HepG2 (cell line): ENCODE data around the gene UAP1L1. TPM values are rescaled to one million over a fixed set of nuclear protein-coding genes. Genes with fewer than 3 reads are reported as not detected.

Experiments used
- ATAC-seq: fragments of 200-7000 bp; cut with Tn5 transposase; 3 replicates; pipeline ENCODE4 v1.9.1; 2020; ENCODE audit warnings: mild to moderate bottlenecking, moderate library complexity
- BruUV-seq: library from RNA; stranded (reverse); fragments of 400-500 nt; replicated peaks from 2 replicates; lab custom pipeline; 2021; lab: Mats Ljungman, UMichigan
- CTCF ChIA-PET: fragments of 300-600 bp; formaldehyde crosslinking; extraction: SDS; loops from one replicate; lab custom pipeline; 2021; ENCODE audit warnings: low total read pairs, inconsistent platforms, low intra/inter-chr PET ratio; lab: Yijun Ruan, JAX
- POLR2A ChIA-PET: fragments of 350-600 bp; sonication (Branson Sonifier 250); formaldehyde crosslinking; loops from one replicate; lab custom pipeline; 2020; ENCODE audit warnings: antibody characterized with exemption, inconsistent platforms; lab: Yijun Ruan, JAX
- DNase-seq: peaks from one replicate; pipeline ENCODE4 v3.0.0-alpha.2; 2015; ENCODE audit warnings: low spot score
- FAIRE-seq: peaks from 3 replicates; lab custom pipeline; 2011; peaks lifted over from hg19 to GRCh38; lab: Jason Lieb, UNC
- H2AFZ ChIP-seq: one replicate; pipeline ENCODE4 v1.6.1; 2011; ENCODE audit warnings: low read length, inconsistent platforms
- H3K27ac ChIP-seq: fragments of 300-600 bp; 3 replicates; pipeline ENCODE4 v1.8.0; 2011; ENCODE audit warnings: mixed run types, mild to moderate bottlenecking, mixed read lengths, low read length, inconsistent platforms; ENCODE audit not compliant: insufficient read depth; ENCODE audit errors: extremely low read length
- H3K27me3 ChIP-seq, 2 experiments: fragments of 200-600 bp in 1 of 2; 2 replicates in 1 of 2; 3 replicates in 1 of 2; pipeline versions ENCODE4 v1.6.0 to v1.8.0; 2011; ENCODE audit warnings: low read length in 2 of 2, mild to moderate bottlenecking in 2 of 2, moderate library complexity in 2 of 2, inconsistent platforms in 1 of 2; ENCODE audit not compliant: insufficient read depth in 2 of 2, control insufficient read depth in 1 of 2
- H3K36me3 ChIP-seq, 2 experiments: fragments of 200-600 bp in 1 of 2; replicated peaks in 1 of 2; 2 replicates in 1 of 2; 3 replicates in 1 of 2; pipeline versions ENCODE4 v1.5.1 to v1.8.0; 2011; ENCODE audit warnings: low read length in 2 of 2, inconsistent platforms in 1 of 2; ENCODE audit not compliant: insufficient read depth in 2 of 2, control insufficient read depth in 1 of 2
- H3K4me1 ChIP-seq: 2 replicates; pipeline ENCODE4 v1.5.1; 2012; ENCODE audit warnings: low read length, inconsistent platforms; ENCODE audit not compliant: insufficient read depth
- H3K4me2 ChIP-seq: 2 replicates; pipeline ENCODE4 v1.6.0; 2011; ENCODE audit warnings: low read depth, low read length, inconsistent platforms
- H3K4me3 ChIP-seq, 3 experiments: fragments of 200-600 bp in 1 of 3; sonication (generic), shearing (Covaris generic) in 1 of 3; replicated peaks in 1 of 3; 2 replicates each; pipeline ENCODE4 v1.5.1; 2011 to 2016; ENCODE audit warnings: low read length in 3 of 3, inconsistent platforms in 2 of 3, low read depth in 2 of 3, mild to moderate bottlenecking in 2 of 3, control low read depth in 1 of 3, mixed read lengths in 1 of 3; ENCODE audit not compliant: insufficient read depth in 1 of 3
- H3K79me2 ChIP-seq: one replicate; pipeline ENCODE4 v1.6.1; 2011; ENCODE audit warnings: low read length, inconsistent platforms; ENCODE audit not compliant: insufficient read depth
- H3K9ac ChIP-seq: 2 replicates; pipeline ENCODE4 v1.6.0; 2011; ENCODE audit warnings: mild to moderate bottlenecking, low read depth, low read length, inconsistent platforms; ENCODE audit not compliant: insufficient read depth
- H3K9me3 ChIP-seq: 2 replicates; pipeline ENCODE4 v1.5.1; 2012; ENCODE audit warnings: mild to moderate bottlenecking, low read length
- H4K20me1 ChIP-seq: 2 replicates; pipeline ENCODE4 v1.6.0; 2011; ENCODE audit warnings: inconsistent platforms, mild to moderate bottlenecking, low read length, moderate library complexity; ENCODE audit not compliant: insufficient read depth
- JUND ChIP-seq: sonication (generic); formaldehyde crosslinking; IDR thresholded peaks from 2 replicates; pipeline ENCODE4 v1.8.0; 2022; ENCODE audit warnings: mild to moderate bottlenecking, missing genetic modification reagents
- NONO ChIP-seq, 2 experiments: fragments of 450-650 bp in 1 of 2; sonication (generic) in 1 of 2; formaldehyde crosslinking in 1 of 2; IDR thresholded peaks in 1 of 2; conservative IDR thresholded peaks in 1 of 2; 2 replicates each; pipeline versions ENCODE4 v1.6.1 to v1.8.0; 2017 to 2022; ENCODE audit warnings: mild to moderate bottlenecking in 1 of 2, missing genetic modification reagents in 1 of 2, moderate library complexity in 1 of 2
- PRPF4 ChIP-seq: fragments of 200-400 bp; formaldehyde crosslinking; IDR thresholded peaks from 2 replicates; pipeline ENCODE4 v1.6.1; 2016; ENCODE audit warnings: low read length, low read depth; ENCODE audit not compliant: poor library complexity, severe bottlenecking
- REPIN1 ChIP-seq: sonication (generic); formaldehyde crosslinking; IDR thresholded peaks from 2 replicates; pipeline ENCODE4 v1.8.0; 2022; ENCODE audit warnings: missing genetic modification reagents, low read depth, mild to moderate bottlenecking, borderline replicate concordance
- SP2 ChIP-seq: sonication (generic); formaldehyde crosslinking; IDR thresholded peaks from 2 replicates; pipeline ENCODE4 v1.5.1; 2020; ENCODE audit warnings: mild to moderate bottlenecking, missing genetic modification reagents
- TRIM24 ChIP-seq: sonication (generic); formaldehyde crosslinking; IDR thresholded peaks from 2 replicates; pipeline ENCODE4 v1.8.0; 2022; ENCODE audit warnings: mild to moderate bottlenecking, missing genetic modification reagents
- ZKSCAN5 ChIP-seq: sonication (generic); formaldehyde crosslinking; IDR thresholded peaks from 2 replicates; pipeline ENCODE4 v1.5.1; 2020; ENCODE audit warnings: mild to moderate bottlenecking, missing genetic modification reagents
- ZNF552 ChIP-seq: sonication (generic); formaldehyde crosslinking; IDR thresholded peaks from 2 replicates; pipeline ENCODE4 v1.9.0; 2022; ENCODE audit warnings: missing genetic modification reagents, mild to moderate bottlenecking, borderline replicate concordance
- ZNF790 ChIP-seq: sonication (generic); formaldehyde crosslinking; IDR thresholded peaks from 2 replicates; pipeline ENCODE4 v1.8.0; 2022; ENCODE audit warnings: missing genetic modification reagents, mild to moderate bottlenecking, borderline replicate concordance
- WGBS: methylation state at CpG from one replicate; pipeline ENCODE4 v1.1.6; 2017; ENCODE audit warnings: low lambda C conversion rate; 5-methylcytosine and 5-hydroxymethylcytosine counted together
- in situ Hi-C: cut with HindIII; loops from 2 replicates; pipeline ENCODE4 v1.10.0; 2017; ENCODE audit warnings: low pct_unique_long_range_greater_than_20kb; ENCODE audit not compliant: extremely low pct_ligation_motif_present
- intact Hi-C: fragments of 100-400 bp; cut with micrococcal nuclease; formaldehyde crosslinking; loops from one replicate; pipeline ENCODE4 v1.10.0; 2022; ENCODE audit not compliant: unreplicated experiment
- polyA plus RNA-seq, 8 experiments: library from polyadenylated mRNA; depleted of rRNA in 3 of 8; stranded (reverse) in 7 of 8; unstranded in 1 of 8; fragments of >200 nt; fragmentation: Illumina TruSeq in 4 of 8; extraction: Trizol in 4 of 8; gene quantifications; 2 replicates each; pipeline versions ENCODE4 v1.2.1 to v1.2.3, GENCODE V29; 2011 to 2016; ENCODE audit warnings: low read depth in 4 of 8, missing spikeins in 1 of 8, mixed read lengths in 1 of 8; ENCODE audit not compliant: insufficient read depth in 1 of 8
- total RNA-seq, 5 experiments: library from RNA; depleted of rRNA; stranded (reverse); fragments of >200 nt; fragmentation: Illumina TruSeq; extraction: Trizol; gene quantifications; 2 replicates each; pipeline ENCODE4 v1.2.3, GENCODE V29; 2016; ENCODE audit warnings: low read depth in 1 of 5
- TF ChIP-seq, protein P1 (sequence below): sonication (generic); formaldehyde crosslinking; IDR thresholded peaks from 2 replicates; pipeline ENCODE4 v1.9.0; 2021; ENCODE audit warnings: missing genetic modification reagents, borderline replicate concordance
- TF ChIP-seq, protein P2 (sequence below): conservative IDR thresholded peaks from 2 replicates; pipeline ENCODE4 v1.6.1; 2018; ENCODE audit warnings: missing genetic modification reagents
- TF ChIP-seq, protein P3 (sequence below): sonication (generic); formaldehyde crosslinking; IDR thresholded peaks from 2 replicates; pipeline ENCODE4 v1.5.0; 2020; ENCODE audit warnings: mild to moderate bottlenecking, missing genetic modification reagents, borderline replicate concordance
- TF ChIP-seq, protein P4 (sequence below): sonication (generic); formaldehyde crosslinking; IDR thresholded peaks from 2 replicates; pipeline ENCODE4 v1.4.0; 2020; ENCODE audit warnings: missing genetic modification reagents
- TF ChIP-seq, protein P5 (sequence below): sonication (generic); formaldehyde crosslinking; IDR thresholded peaks from 2 replicates; pipeline ENCODE4 v1.9.0; 2022; ENCODE audit warnings: missing genetic modification reagents, mild to moderate bottlenecking, borderline replicate concordance

Gene UAP1L1
- total and polyA plus RNA-seq, 2 of the 13 experiments (the other 11 are each of a cell fraction or from before 2014, with no cell fraction given), result 5.4 to 6.4 TPM

DNA sequence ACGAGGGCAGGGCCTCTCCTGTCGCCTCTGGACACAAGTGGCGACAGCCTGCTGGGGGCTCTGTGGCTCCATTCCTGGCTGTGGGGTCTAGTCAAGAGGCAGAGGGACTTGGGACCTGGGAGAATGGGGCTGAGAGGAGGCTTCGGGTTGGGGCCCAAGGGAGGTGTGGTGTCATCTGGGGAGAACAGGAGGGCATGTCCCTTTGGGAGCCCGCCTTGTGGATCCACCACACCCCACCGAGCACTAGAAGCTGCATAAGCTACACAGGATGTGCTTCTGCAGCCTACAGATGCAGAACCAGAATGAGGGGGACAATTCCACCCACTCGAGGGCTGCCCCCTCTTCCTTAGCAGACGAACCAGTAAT, 5.6 kb downstream of the UAP1L1 start:
- ATAC-seq (no peak), FAIRE-seq (no peak), DNase-seq (no peak)
- Histone ChIP-seq H3K4me3 (no peak overlapping the region), H3K4me2 (no peak overlapping the region), H3K27me3 (no peaks in the 10 kb centered on the region; a peak in 1 of 5 replicates), H3K79me2 (peaks cover 3% of the 10 kb centered on the region), H3K4me1 (peaks cover 47% of the 10 kb centered on the region), H3K9me3 (no peaks in the 10 kb centered on the region), H3K27ac (no peak overlapping the region), H2AFZ (no peak overlapping the region), H4K20me1 (no peaks in the 10 kb centered on the region), H3K36me3 (peaks cover 9 to 16% of the 10 kb centered on the region in 2 experiments; a peak in 4 of 5 replicates), H3K9ac (no peak overlapping the region)
- POLR2A ChIA-PET, result interaction anchor here (1.1 to 6.4 kb wide), 6 partner anchors 13 to 195 kb away, joined by 3 to 105 read pairs (median 6); partner anchors contain the start of genes SAPCD2, TOR4A and TUBB4B
- in situ Hi-C loops (no loop called here), intact Hi-C loops (no loop called here)
- 91% methylated on average over 7 of the region's 8 CpGs for WGBS
- CTCF ChIA-PET, result no interaction called here
- BruUV-seq, result no TSS peak
- TF ChIP-seq, protein P1, sequence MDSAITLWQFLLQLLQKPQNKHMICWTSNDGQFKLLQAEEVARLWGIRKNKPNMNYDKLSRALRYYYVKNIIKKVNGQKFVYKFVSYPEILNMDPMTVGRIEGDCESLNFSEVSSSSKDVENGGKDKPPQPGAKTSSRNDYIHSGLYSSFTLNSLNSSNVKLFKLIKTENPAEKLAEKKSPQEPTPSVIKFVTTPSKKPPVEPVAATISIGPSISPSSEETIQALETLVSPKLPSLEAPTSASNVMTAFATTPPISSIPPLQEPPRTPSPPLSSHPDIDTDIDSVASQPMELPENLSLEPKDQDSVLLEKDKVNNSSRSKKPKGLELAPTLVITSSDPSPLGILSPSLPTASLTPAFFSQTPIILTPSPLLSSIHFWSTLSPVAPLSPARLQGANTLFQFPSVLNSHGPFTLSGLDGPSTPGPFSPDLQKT (CRISPR knock-in tag), result no peak
- no peak for TF ChIP-seq TRIM24
- TF ChIP-seq REPIN1 (CRISPR knock-in tag), result no peak
- TF ChIP-seq, protein P2, sequence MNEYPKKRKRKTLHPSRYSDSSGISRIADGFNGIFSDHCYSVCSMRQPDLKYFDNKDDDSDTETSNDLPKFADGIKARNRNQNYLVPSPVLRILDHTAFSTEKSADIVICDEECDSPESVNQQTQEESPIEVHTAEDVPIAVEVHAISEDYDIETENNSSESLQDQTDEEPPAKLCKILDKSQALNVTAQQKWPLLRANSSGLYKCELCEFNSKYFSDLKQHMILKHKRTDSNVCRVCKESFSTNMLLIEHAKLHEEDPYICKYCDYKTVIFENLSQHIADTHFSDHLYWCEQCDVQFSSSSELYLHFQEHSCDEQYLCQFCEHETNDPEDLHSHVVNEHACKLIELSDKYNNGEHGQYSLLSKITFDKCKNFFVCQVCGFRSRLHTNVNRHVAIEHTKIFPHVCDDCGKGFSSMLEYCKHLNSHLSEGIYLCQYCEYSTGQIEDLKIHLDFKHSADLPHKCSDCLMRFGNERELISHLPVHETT (CRISPR knock-in tag), result no peak
- no peak for TF ChIP-seq ZKSCAN5 (CRISPR knock-in tag)
- TF ChIP-seq, protein P3, sequence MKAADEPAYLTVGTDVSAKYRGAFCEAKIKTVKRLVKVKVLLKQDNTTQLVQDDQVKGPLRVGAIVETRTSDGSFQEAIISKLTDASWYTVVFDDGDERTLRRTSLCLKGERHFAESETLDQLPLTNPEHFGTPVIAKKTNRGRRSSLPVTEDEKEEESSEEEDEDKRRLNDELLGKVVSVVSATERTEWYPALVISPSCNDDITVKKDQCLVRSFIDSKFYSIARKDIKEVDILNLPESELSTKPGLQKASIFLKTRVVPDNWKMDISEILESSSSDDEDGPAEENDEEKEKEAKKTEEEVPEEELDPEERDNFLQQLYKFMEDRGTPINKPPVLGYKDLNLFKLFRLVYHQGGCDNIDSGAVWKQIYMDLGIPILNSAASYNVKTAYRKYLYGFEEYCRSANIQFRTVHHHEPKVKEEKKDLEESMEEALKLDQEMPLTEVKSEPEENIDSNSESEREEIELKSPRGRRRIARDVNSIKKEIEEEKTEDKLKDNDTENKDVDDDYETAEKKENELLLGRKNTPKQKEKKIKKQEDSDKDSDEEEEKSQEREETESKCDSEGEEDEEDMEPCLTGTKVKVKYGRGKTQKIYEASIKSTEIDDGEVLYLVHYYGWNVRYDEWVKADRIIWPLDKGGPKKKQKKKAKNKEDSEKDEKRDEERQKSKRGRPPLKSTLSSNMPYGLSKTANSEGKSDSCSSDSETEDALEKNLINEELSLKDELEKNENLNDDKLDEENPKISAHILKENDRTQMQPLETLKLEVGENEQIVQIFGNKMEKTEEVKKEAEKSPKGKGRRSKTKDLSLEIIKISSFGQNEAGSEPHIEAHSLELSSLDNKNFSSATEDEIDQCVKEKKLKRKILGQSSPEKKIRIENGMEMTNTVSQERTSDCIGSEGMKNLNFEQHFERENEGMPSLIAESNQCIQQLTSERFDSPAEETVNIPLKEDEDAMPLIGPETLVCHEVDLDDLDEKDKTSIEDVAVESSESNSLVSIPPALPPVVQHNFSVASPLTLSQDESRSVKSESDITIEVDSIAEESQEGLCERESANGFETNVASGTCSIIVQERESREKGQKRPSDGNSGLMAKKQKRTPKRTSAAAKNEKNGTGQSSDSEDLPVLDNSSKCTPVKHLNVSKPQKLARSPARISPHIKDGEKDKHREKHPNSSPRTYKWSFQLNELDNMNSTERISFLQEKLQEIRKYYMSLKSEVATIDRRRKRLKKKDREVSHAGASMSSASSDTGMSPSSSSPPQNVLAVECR (CRISPR knock-in tag), result no peak
- no peak for TF ChIP-seq PRPF4
- no peak for TF ChIP-seq JUND (CRISPR knock-in tag)
- no peak for TF ChIP-seq ZNF790 (CRISPR knock-in tag)
- TF ChIP-seq SP2 (CRISPR knock-in tag), result no peak
- TF ChIP-seq, protein P4, sequence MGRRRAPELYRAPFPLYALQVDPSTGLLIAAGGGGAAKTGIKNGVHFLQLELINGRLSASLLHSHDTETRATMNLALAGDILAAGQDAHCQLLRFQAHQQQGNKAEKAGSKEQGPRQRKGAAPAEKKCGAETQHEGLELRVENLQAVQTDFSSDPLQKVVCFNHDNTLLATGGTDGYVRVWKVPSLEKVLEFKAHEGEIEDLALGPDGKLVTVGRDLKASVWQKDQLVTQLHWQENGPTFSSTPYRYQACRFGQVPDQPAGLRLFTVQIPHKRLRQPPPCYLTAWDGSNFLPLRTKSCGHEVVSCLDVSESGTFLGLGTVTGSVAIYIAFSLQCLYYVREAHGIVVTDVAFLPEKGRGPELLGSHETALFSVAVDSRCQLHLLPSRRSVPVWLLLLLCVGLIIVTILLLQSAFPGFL (CRISPR knock-in tag), result no peak
- no peak for TF ChIP-seq NONO (IDR thresholded peaks at IDR 0.05)
- no peak for TF ChIP-seq NONO (CRISPR knock-in tag; conservative IDR thresholded peaks at IDR 0.05)
- TF ChIP-seq ZNF552 (CRISPR knock-in tag), result no peak
- TF ChIP-seq, protein P5, sequence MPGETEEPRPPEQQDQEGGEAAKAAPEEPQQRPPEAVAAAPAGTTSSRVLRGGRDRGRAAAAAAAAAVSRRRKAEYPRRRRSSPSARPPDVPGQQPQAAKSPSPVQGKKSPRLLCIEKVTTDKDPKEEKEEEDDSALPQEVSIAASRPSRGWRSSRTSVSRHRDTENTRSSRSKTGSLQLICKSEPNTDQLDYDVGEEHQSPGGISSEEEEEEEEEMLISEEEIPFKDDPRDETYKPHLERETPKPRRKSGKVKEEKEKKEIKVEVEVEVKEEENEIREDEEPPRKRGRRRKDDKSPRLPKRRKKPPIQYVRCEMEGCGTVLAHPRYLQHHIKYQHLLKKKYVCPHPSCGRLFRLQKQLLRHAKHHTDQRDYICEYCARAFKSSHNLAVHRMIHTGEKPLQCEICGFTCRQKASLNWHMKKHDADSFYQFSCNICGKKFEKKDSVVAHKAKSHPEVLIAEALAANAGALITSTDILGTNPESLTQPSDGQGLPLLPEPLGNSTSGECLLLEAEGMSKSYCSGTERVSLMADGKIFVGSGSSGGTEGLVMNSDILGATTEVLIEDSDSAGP (CRISPR knock-in tag), result no peak
